Endothelial cell of umbilical vein (primary cell): ENCODE measurements around the gene MED15. TPM values are rescaled to one million over a fixed set of nuclear protein-coding genes. Genes with fewer than 3 reads are reported as not detected.

Experiments used
- BruUV-seq: library from RNA; stranded (reverse); fragments of 400-500 nt; replicated peaks from 2 replicates; lab custom pipeline; 2021; lab: Mats Ljungman, UMichigan
- CTCF ChIA-PET: fragments of 300-600, 350-600 bp; sonication (Branson Sonifier 250); formaldehyde crosslinking; loops from one replicate; lab custom pipeline; 2021; ENCODE audit warnings: antibody characterized with exemption, inconsistent platforms; lab: Charles Lee
- POLR2A ChIA-PET: fragments of 300-600, 350-600 bp; sonication (Branson Sonifier 250); formaldehyde crosslinking; loops from one replicate; lab custom pipeline; 2021; ENCODE audit warnings: antibody characterized with exemption, inconsistent platforms; lab: Charles Lee
- DNase-seq: peaks from one replicate; pipeline ENCODE4 v3.0.0-alpha.2; 2011; ENCODE audit warnings: low read depth, low spot score
- FAIRE-seq: peaks from 2 replicates; lab custom pipeline; 2011; peaks lifted over from hg19 to GRCh38; lab: Jason Lieb, UNC
- H2AFZ ChIP-seq: 2 replicates; pipeline ENCODE4 v1.6.0; 2012; ENCODE audit warnings: low read depth, low read length, control low read depth, inconsistent platforms
- H3K27ac ChIP-seq: 2 replicates; pipeline ENCODE4 v1.5.1; 2011; ENCODE audit warnings: low read depth, mild to moderate bottlenecking, control low read depth, low read length, moderate library complexity; ENCODE audit not compliant: insufficient read depth
- H3K27me3 ChIP-seq, 2 experiments: 2 replicates each; pipeline versions ENCODE4 v1.6.0 to v1.6.1; 2011; ENCODE audit warnings: low read length in 2 of 2, mixed read lengths in 1 of 2; ENCODE audit not compliant: control insufficient read depth in 2 of 2, insufficient read depth in 2 of 2
- H3K36me3 ChIP-seq, 2 experiments: 2 replicates in 1 of 2; 3 replicates in 1 of 2; pipeline ENCODE4 v1.5.1; 2011; ENCODE audit warnings: low read length in 2 of 2, mild to moderate bottlenecking in 1 of 2, moderate library complexity in 1 of 2; ENCODE audit not compliant: control insufficient read depth in 2 of 2, insufficient read depth in 2 of 2; ENCODE audit errors: extremely low read depth in 1 of 2
- H3K4me1 ChIP-seq: 3 replicates; pipeline ENCODE4 v1.5.1; 2011; ENCODE audit warnings: mild to moderate bottlenecking, low read length; ENCODE audit not compliant: control insufficient read depth, insufficient read depth; ENCODE audit errors: extremely low read depth
- H3K4me2 ChIP-seq: 2 replicates; pipeline ENCODE4 v1.6.1; 2011; ENCODE audit warnings: low read length, control low read depth, mixed read lengths; ENCODE audit not compliant: insufficient read depth
- H3K4me3 ChIP-seq, 3 experiments: fragments of 200-600 bp in 1 of 3; sonication (generic), shearing (Covaris generic) in 1 of 3; replicated peaks in 1 of 3; 2 replicates each; pipeline ENCODE4 v1.5.1; 2011 to 2016; ENCODE audit warnings: control low read depth in 3 of 3, low read length in 3 of 3, mild to moderate bottlenecking in 2 of 3, inconsistent platforms in 1 of 3, low read depth in 1 of 3, moderate library complexity in 1 of 3; ENCODE audit not compliant: insufficient read depth in 1 of 3
- H3K79me2 ChIP-seq: 2 replicates; pipeline ENCODE4 v1.6.0; 2012; ENCODE audit warnings: low read length, inconsistent platforms; ENCODE audit not compliant: control insufficient read depth, insufficient read depth
- H3K9ac ChIP-seq: replicated peaks from 2 replicates; pipeline ENCODE3; 2011; ENCODE audit warnings: low read length, control low read depth; ENCODE audit not compliant: insufficient read depth; ENCODE audit errors: extremely low read depth
- H3K9me1 ChIP-seq: replicated peaks from 3 replicates; pipeline ENCODE4 v1.6.0; 2011; ENCODE audit warnings: mild to moderate bottlenecking, low read length; ENCODE audit not compliant: control insufficient read depth, insufficient read depth; ENCODE audit errors: extremely low read depth
- H3K9me3 ChIP-seq: replicated peaks from 2 replicates; pipeline ENCODE4 v1.5.1; 2012; ENCODE audit warnings: low read length, inconsistent platforms; ENCODE audit not compliant: control insufficient read depth, insufficient read depth
- H4K20me1 ChIP-seq: replicated peaks from 2 replicates; pipeline ENCODE3; 2011; ENCODE audit warnings: mild to moderate bottlenecking, low read length; ENCODE audit not compliant: control insufficient read depth, insufficient read depth; ENCODE audit errors: extremely low read depth
- CTCF ChIP-seq, 2 donors: IDR thresholded peaks; 1 replicate in 1 of 2; 2 replicates in 1 of 2; pipeline ENCODE4 v1.5.1; 2011; ENCODE audit warnings: low read length in 2 of 2, mild to moderate bottlenecking in 2 of 2, moderate library complexity in 2 of 2, control low read depth in 1 of 2, inconsistent platforms in 1 of 2, low read depth in 1 of 2; ENCODE audit not compliant: insufficient read depth in 1 of 2; ENCODE audit errors: extremely low read depth in 1 of 2
- EZH2 ChIP-seq: IDR thresholded peaks from 2 replicates; pipeline ENCODE4 v1.6.1; 2012; ENCODE audit warnings: borderline replicate concordance, low read depth, mild to moderate bottlenecking, moderate library complexity, low read length, inconsistent platforms; ENCODE audit not compliant: severe bottlenecking
- FOS ChIP-seq: IDR thresholded peaks from 2 replicates; pipeline ENCODE4 v1.6.1; 2011; ENCODE audit warnings: mild to moderate bottlenecking, low read length, moderate library complexity, borderline replicate concordance; ENCODE audit not compliant: insufficient read depth
- GATA2 ChIP-seq: IDR thresholded peaks from 2 replicates; pipeline ENCODE4 v1.7.0; 2011; ENCODE audit warnings: low read depth, mild to moderate bottlenecking, moderate library complexity, mixed read lengths, low read length; ENCODE audit not compliant: insufficient read length, insufficient read depth
- JUN ChIP-seq: IDR thresholded peaks from 2 replicates; pipeline ENCODE4 v1.6.1; 2011; ENCODE audit warnings: borderline replicate concordance, low read depth; ENCODE audit not compliant: insufficient read length, insufficient read depth
- MAX ChIP-seq: IDR thresholded peaks from 2 replicates; pipeline ENCODE4 v1.6.1; 2011; ENCODE audit not compliant: insufficient read depth, insufficient read length
- MYC ChIP-seq: IDR thresholded peaks from one replicate; pipeline ENCODE4 v1.6.1; 2011; ENCODE audit warnings: mild to moderate bottlenecking, low read depth, low read length
- POLR2A ChIP-seq: IDR thresholded peaks from 2 replicates; pipeline ENCODE4 v1.6.1; 2012; ENCODE audit warnings: low read depth, mild to moderate bottlenecking, control low read depth, low read length
- POLR2AphosphoS5 ChIP-seq: IDR thresholded peaks from 2 replicates; pipeline ENCODE4 v1.6.1; 2012; ENCODE audit warnings: low read depth, mild to moderate bottlenecking, control low read depth, low read length, moderate library complexity; ENCODE audit not compliant: insufficient read depth
- dilution Hi-C: fragments of 300-500 bp; cut with MboI; formaldehyde crosslinking; loops from one replicate; pipeline ENCODE4 v1.15.0; 2019; ENCODE audit warnings: low sequenced_read_pairs; ENCODE audit not compliant: extremely low pct_ligation_motif_present
- intact Hi-C: fragments of 100-400 bp; cut with micrococcal nuclease; formaldehyde crosslinking; loops from one replicate; pipeline ENCODE4 v1.10.0; 2022
- polyA plus RNA-seq, 4 experiments: library from polyadenylated mRNA; depleted of rRNA in 3 of 4; stranded (reverse) in 3 of 4; unstranded in 1 of 4; fragments of >200 nt; gene quantifications; 2 replicates each; pipeline versions ENCODE4 v1.2.1 to v1.2.3, GENCODE V29; 2011 to 2012; ENCODE audit warnings: missing spikeins in 1 of 4
- total RNA-seq: library from RNA; stranded (reverse); gene quantifications from 2 replicates; pipeline ENCODE4 v1.2.3, GENCODE V29; 2021

The MED15 gene
- total and polyA plus RNA-seq, 2 donors (not counting 3 experiments of a cell fraction or from before 2014, with no cell fraction given) = 68.1 to 138 TPM

DNA sequence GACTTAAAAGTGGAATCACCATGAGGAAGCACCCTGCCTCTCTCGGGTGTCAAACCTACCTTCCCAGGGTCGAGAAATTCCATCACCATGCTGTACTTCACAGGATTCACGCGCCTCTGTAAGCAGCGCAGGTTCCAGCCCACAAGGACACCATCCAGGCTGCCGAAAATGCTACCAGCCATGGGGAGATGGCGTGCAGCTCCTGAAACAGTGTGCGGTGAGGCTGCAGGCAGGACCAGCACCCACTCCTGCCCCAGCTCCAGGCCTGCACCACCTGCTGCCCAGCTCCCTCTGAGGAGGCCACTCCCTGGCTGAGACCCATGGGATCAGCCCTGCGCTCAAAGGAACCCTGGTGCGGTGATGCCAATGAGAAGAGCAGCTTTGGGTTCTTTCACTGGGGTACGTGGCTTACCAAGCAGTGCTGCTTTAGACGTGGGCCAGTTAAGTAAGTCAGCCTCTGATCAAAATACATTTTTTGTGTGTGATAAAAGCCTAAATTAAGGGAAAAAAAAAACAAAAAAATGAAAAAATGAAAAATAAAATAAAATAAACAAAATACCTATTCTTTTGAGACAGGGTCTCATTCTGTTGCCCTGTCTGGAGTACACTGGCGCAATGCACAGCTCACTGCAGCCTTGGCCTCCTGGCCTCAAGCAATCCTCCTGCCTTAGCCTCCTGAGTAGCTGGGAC, 115.4 kb downstream of the MED15 start:
- Histone ChIP-seq H4K20me1 (no peaks in the 10 kb centered on the region), H3K4me1 (no peaks in the 10 kb centered on the region), H3K9me1 (no peaks in the 10 kb centered on the region), H3K4me2 (no peak overlapping the region), H3K36me3 (no peaks in the 10 kb centered on the region), H3K4me3 (no peak overlapping the region), H2AFZ (no peak overlapping the region), H3K9ac (no peak overlapping the region), H3K79me2 (no peaks in the 10 kb centered on the region), H3K9me3 (no peaks in the 10 kb centered on the region), H3K27ac (no peak overlapping the region), H3K27me3 (peaks cover 7 to 8% of the 10 kb centered on the region in 2 experiments)
- POLR2A ChIA-PET = no interaction called here
- no TSS peak for BruUV-seq
- intact Hi-C loops = no loop called here
- no peak for FAIRE-seq
- dilution Hi-C loops = no loop called here
- TF ChIP-seq MAX (no peak), GATA2 (no peak), EZH2 (no peak), POLR2AphosphoS5 (no peak), FOS (no peak), MYC (no peak), JUN (no peak), CTCF (IDR thresholded peaks at IDR 0.05; ENCODE audit: extremely low read depth in 1 of 2, insufficient read depth in 1 of 2, low read depth in 1 of 2, low read length in 2 of 2) (no peak), POLR2A (no peak)
- no peak for DNase-seq
- CTCF ChIA-PET = interaction anchor here (0.8 kb wide), 1 partner anchor 9 kb away, joined by 3 read pairs; no protein-coding TSS in a partner anchor
